Activated T-helper 2 cell treated with anti-CD3 and anti-CD28 coated beads, Interferon-gamma antibody, Interleukin-2, Interleukin-4, amounts not matched to agents 10 μg/mL and 5 μg/mL and 100 μg/mL, durations not matched to agents 14 hours and 24 hours and 36 hours (primary cell): ENCODE measurements around the gene LY86. TPM values are rescaled to one million over a fixed set of nuclear protein-coding genes. Genes with fewer than 3 reads are reported as not detected.

Experiments used
- DNase-seq: peaks from one replicate; pipeline ENCODE4 v3.0.0; 2021; ENCODE audit warnings: low spot score
- H3K27ac Mint-ChIP-seq: one replicate; pipeline ENCODE4 v1.8.0; 2021; ENCODE audit warnings: mixed read lengths
- H3K27me3 Mint-ChIP-seq: one replicate; pipeline ENCODE4 v1.8.0; 2021; ENCODE audit warnings: low read depth, mixed read lengths
- H3K36me3 Mint-ChIP-seq: one replicate; pipeline ENCODE4 v1.8.0; 2021; ENCODE audit warnings: low read depth, mixed read lengths
- H3K4me1 Mint-ChIP-seq: one replicate; pipeline ENCODE4 v1.8.0; 2021; ENCODE audit warnings: low read depth, mixed read lengths
- H3K4me3 Mint-ChIP-seq: one replicate; pipeline ENCODE4 v1.8.0; 2021; ENCODE audit warnings: low read depth, mild to moderate bottlenecking, moderate library complexity, mixed read lengths
- H3K9me3 Mint-ChIP-seq: one replicate; pipeline ENCODE4 v1.8.0; 2021; ENCODE audit warnings: mixed read lengths
- intact Hi-C: fragments of 100-400 bp; cut with micrococcal nuclease; formaldehyde crosslinking; loops from one replicate; pipeline ENCODE4 v1.15.1; 2023
- total RNA-seq: library from RNA; stranded (reverse); gene quantifications from 2 replicates; pipeline ENCODE4 v1.2.3, GENCODE V29; 2022

LY86 gene
- total RNA-seq, 1 donor from 2014 or later = 0.55 TPM

DNA sequence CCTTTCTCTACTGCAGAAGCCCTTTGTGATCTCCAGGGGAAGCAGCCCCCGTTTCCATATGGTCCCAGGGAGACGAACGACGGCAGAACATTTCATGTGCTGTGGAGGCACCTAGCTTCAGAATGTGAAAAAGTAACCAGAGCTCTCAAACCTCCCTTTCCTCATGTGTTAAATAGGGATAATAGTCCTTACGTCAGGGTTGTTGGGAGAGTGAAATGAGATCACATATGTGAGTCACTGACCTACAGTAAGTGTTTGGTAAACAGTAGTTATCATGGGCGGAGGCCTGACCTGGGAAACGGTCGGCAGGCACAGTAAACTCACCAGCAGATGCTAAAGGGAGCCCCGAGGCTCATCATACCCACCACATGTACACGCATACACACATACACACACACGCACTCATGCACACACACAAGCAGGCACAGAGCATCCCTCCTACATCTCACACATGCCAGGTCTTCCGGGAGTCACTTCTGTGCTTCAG is 89.7 kb downstream of the LY86 start:
- intact Hi-C loops = loop anchor here (5.0 kb wide), 3 partner anchors 34 to 939 kb away; no protein-coding TSS in a partner anchor
- no peaks in the 10 kb centered on the region for H3K36me3 Mint-ChIP-seq
- H3K4me1 Mint-ChIP-seq = peaks cover 22% of the 10 kb centered on the region
- H3K4me3 Mint-ChIP-seq = no peak overlapping the region
- H3K9me3 Mint-ChIP-seq = no peaks in the 10 kb centered on the region
- H3K27me3 Mint-ChIP-seq = peaks cover 1% of the 10 kb centered on the region
- no peak overlapping the region for H3K27ac Mint-ChIP-seq
- no peak for DNase-seq

DNA sequence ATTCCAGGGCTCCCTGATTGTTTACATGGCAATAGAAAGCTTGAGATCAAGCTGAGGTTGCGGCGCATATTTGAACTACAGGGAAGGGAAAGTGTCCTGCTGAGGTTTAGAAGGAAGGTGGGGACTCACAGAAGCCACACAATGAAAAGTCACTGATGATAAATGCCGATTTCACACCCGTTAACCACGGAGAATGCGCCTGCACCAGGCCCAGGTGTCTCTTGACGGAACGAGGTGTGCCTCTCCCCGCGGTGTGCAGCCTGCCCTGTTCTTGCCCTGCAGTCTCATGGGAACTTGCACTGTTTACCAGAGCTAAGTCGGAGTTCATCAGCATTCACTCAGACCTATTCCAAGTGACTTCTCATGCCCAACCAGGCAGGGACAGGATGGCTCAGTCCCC is 90.3 kb downstream of the LY86 start:
- Mint-ChIP-seq H3K4me3 (no peak overlapping the region), H3K9me3 (no peaks in the 10 kb centered on the region), H3K27ac (no peak overlapping the region), H3K36me3 (no peaks in the 10 kb centered on the region), H3K27me3 (peaks cover 1% of the 10 kb centered on the region), H3K4me1 (peaks cover 26% of the 10 kb centered on the region)
- DNase-seq = no peak
- intact Hi-C loops = loop anchor here (5.0 kb wide), 3 partner anchors 33 to 938 kb away; no protein-coding TSS in a partner anchor

DNA sequence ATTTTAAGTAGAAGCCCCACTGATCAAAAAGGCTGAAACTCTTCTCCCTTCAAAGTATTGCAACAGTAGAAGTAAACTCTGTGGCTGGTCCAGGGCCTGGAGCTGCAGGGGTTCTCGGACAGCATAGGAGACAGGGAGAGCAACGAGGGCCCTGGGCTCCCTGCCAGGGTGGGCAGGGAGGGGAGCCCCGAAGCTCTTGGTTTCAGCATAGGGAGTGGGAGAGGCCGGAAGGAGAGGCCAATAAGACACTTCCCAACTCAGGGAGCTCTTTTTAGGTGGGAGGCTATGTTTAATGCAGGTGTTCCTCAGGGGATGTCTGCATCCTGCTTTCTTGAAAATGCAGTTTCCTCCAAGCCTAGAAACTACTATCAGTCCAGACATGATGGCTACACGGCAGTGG is 91.1 kb downstream of the LY86 start:
- Mint-ChIP-seq H3K27me3 (peaks cover 1% of the 10 kb centered on the region), H3K36me3 (no peaks in the 10 kb centered on the region), H3K27ac (no peak overlapping the region), H3K9me3 (no peaks in the 10 kb centered on the region), H3K4me1 (peaks cover 33% of the 10 kb centered on the region), H3K4me3 (no peak overlapping the region)
- intact Hi-C loops = loop anchor here (5.0 kb wide), 3 partner anchors 33 to 938 kb away; no protein-coding TSS in a partner anchor
- DNase-seq = no peak

DNA sequence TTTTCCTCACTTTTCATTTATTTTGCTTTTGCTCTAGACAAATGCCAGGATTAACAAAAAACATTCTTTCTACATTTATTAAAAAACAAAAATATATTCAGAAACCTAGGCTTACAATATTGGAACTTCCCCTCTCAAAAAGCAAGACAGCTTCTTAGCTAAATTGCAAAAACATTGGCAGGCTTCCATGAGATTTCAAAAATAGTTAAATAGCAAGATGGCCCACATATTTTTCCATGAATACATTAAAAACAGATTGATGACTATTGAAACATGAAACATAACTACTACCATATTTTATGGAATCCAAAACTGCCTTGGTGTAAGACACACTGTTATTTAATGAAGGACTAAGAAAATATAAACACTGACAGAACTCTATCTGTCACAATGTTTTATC is 92.0 kb downstream of the LY86 start:
- H3K4me3 Mint-ChIP-seq = no peak overlapping the region
- no peak for DNase-seq
- intact Hi-C loops = no loop called here
- H3K4me1 Mint-ChIP-seq = peaks cover 38% of the 10 kb centered on the region
- no peak overlapping the region for H3K27ac Mint-ChIP-seq
- no peaks in the 10 kb centered on the region for H3K9me3 Mint-ChIP-seq
- no peaks in the 10 kb centered on the region for H3K36me3 Mint-ChIP-seq
- H3K27me3 Mint-ChIP-seq = peaks cover 1% of the 10 kb centered on the region

DNA sequence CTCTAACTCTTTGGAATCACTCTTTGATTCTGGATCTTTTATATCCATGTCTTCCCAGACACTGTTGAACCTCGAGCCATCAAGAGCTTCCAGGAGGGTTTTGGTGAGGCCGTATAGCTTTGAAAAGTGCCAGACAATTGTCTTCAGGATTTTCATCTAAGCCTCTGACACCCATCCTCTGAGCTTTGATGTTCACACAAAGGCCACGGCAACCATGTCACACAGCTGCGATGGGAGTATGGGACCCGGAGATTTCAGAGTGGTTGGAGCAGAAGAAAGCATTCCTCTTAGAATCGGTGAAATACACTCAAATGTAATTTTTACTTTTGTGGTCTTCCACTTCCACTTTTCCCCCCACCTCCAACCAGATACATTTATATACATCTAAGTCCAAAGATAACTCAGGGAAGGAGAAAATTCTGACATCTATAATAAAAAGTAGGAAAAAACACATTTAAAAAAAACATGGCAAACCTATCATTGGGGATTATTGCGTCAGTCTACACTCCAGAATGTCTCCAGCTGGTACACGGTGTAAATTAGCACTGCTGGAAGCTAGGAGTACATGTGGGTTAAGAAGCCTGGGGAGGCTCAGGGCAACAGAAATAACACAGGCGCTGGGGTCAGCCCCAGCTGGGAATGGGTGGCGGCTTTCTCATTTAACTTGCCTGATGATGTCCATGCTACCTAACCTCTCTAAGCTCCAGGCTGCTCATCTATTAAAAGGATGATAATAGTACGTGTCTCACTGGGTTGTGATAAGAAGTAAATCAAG is 92.7 kb downstream of the LY86 start:
- Mint-ChIP-seq H3K9me3 (no peaks in the 10 kb centered on the region), H3K4me3 (no peak overlapping the region), H3K4me1 (peaks cover 38% of the 10 kb centered on the region), H3K27ac (no peak overlapping the region), H3K36me3 (no peaks in the 10 kb centered on the region), H3K27me3 (peaks cover 1% of the 10 kb centered on the region)
- intact Hi-C loops = no loop called here
- DNase-seq = no peak

DNA sequence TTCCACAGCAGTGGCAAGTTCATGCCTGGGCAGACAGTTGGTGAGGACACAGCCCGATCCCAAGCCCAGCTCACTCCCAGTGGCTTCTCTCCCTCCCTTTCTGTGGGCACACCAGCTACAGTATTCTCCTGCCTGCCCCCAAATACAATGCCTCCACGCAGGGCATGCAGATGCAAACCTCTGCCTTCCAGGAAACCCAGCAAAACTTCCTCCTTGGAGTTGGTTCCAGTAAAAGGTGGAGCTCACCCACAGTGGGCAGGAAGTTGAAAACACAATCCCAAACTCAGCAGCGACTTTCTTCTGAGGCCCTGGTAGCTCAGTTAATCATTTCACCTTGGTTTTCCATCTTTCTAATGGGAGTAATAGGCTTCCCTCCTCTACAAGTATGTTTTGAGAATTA is 93.7 kb downstream of the LY86 start:
- no peaks in the 10 kb centered on the region for H3K9me3 Mint-ChIP-seq
- DNase-seq = no peak
- intact Hi-C loops = no loop called here
- H3K27me3 Mint-ChIP-seq = peaks cover 1% of the 10 kb centered on the region
- no peak overlapping the region for H3K27ac Mint-ChIP-seq
- H3K4me3 Mint-ChIP-seq = no peak overlapping the region
- peaks cover 35% of the 10 kb centered on the region for H3K4me1 Mint-ChIP-seq
- H3K36me3 Mint-ChIP-seq = no peaks in the 10 kb centered on the region

DNA sequence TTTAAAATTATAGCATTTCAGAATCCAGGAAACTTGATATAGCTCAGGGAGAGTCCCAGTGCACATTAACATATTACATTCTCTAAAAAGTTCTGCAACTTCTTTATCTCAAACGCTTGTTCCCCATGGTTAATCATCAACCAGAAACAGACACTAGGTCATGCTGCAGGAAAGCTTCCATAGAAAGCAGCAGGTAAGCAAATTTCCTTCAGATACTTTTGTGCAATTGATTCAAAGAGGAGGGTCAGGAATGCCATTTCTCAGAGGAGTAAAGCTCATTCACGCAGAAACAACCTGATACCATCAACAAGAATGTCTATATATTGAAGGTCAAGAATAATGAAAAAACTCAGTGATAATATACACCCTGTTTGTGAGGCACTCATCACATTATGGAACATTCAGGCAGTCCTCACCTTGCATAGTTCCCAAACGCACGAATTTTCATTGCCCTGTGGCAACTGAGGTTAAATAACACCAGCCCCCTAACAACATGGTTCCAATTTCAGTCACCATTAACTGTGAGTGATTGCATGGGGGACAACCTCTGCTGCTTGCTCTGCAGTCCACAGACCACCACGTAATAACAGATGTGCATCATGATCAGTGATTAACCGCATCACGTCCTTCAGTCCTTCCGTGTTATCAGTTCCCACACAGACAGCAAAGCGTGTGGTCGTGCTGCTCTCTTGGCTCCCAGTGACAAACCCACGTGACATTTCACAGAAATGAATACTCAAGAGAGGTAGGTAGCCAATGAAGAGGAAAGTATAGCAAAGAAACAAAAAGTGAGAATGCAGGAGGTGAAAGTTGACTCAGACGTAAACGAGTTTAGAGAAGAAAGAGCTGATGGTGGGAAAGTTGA is 95.7 kb downstream of the LY86 start:
- H3K4me1 Mint-ChIP-seq = peaks cover 38% of the 10 kb centered on the region
- intact Hi-C loops = no loop called here
- peak; percentile 37 for DNase-seq
- H3K27me3 Mint-ChIP-seq = no peaks in the 10 kb centered on the region
- H3K36me3 Mint-ChIP-seq = no peaks in the 10 kb centered on the region
- H3K4me3 Mint-ChIP-seq = no peak overlapping the region
- peak overlapping the region; percentile 31 for H3K27ac Mint-ChIP-seq
- H3K9me3 Mint-ChIP-seq = no peaks in the 10 kb centered on the region

DNA sequence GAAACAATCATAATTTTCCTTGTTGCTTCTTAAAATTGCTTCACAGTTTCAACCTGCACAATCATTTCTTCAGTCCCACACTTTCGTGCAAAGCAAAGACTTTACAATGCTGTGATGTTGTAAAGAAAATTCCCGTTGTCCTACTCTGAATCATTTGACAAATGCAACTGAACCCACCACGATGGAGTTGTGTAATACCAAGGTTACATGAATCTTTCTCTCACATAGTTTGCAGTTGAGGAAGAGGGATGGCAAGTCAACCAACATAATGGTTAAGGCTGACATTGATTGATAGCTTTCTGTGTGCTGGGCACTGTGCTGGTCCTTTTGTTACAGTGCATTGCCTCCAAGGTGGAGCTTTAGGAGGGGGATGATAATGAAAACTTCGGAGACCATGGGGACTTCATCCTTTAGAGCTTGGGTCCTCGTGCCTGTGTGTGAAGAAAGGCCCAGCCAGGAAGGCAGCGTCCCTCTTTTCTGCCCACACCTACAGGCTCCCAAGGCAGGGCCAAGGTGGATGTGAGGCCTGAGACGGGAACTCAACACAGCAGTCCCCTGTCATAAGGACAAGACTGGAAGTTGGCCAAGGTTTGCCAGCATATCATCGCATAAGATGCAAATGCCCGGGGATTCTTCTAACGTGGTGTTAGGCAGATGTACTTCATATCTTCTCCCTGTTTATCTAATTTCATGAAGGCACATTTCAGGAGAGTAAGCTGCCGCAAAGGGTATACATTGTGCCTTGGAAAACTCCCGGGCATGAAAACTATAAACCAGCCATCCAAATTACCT is 96.9 kb downstream of the LY86 start:
- no peak for DNase-seq
- Mint-ChIP-seq H3K4me3 (no peak overlapping the region), H3K36me3 (no peaks in the 10 kb centered on the region), H3K4me1 (peaks cover 40% of the 10 kb centered on the region), H3K27me3 (no peaks in the 10 kb centered on the region), H3K27ac (no peak overlapping the region), H3K9me3 (no peaks in the 10 kb centered on the region)
- intact Hi-C loops = no loop called here

DNA sequence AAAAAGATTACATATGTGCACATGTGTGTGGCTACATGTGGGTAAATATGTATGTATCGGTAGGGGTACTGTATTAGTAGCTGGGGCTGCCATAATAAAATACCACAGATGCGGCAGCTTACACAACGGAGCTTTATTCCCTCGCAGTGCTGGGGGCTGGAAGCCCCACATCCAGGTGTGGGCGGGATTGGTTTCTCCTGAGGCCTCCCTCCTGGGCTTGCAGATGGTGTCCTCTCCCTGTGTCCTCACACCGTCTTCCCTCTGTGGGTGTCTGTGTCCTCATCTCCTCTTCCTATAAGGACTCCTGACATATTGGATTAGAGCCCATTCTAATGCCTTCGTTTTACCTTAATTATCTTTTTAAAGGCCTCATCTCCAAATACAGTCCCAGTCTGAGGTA is 97.7 kb downstream of the LY86 start:
- Mint-ChIP-seq H3K4me3 (no peak overlapping the region), H3K36me3 (no peaks in the 10 kb centered on the region), H3K27ac (no peak overlapping the region), H3K9me3 (peaks cover 4% of the 10 kb centered on the region), H3K27me3 (no peaks in the 10 kb centered on the region), H3K4me1 (peaks cover 40% of the 10 kb centered on the region)
- intact Hi-C loops = no loop called here
- DNase-seq = no peak

DNA sequence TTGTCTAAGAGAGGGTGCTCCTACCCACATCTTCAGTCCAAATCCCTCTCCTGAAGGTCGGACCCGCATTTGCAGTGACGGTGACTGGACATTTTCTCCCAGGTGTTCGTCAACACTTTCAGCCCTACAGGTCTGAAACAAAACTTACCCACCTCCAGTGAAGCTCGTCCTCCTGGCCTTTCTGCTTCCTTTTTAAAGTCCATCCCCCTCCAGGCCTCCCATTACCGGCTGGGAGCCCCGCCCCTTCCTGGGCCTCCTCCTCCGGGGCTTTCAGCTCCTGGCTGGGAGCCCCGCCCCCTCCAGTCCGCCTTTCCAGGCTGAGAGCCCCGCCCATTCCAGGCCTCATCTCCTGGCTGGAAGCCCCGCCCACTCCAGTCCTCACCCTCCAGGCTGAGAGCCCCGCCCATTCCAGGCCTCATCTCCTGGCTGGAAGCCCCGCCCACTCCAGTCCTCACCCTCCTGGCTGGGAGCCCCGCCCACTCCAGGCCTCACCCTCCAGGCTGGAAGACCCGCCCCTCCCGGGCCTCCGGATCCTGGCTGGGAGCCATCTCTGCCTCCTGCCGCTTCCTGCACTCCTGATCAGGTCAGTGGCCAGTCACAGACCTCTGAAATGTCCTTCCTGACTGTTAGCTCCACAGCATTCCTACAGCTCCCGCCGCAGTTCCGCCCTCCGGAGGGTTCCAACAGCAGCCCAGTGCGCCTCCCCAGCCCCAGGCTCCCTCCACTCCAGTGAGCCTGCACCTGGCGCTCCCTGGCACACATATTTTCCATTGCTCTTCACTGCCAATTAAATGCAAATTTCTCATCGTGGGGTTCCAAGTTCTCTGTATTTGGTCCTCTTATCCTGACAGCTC is 98.5 kb downstream of the LY86 start:
- H3K4me1 Mint-ChIP-seq = peaks cover 40% of the 10 kb centered on the region
- H3K36me3 Mint-ChIP-seq = no peaks in the 10 kb centered on the region
- no peaks in the 10 kb centered on the region for H3K27me3 Mint-ChIP-seq
- intact Hi-C loops = no loop called here
- no peak overlapping the region for H3K27ac Mint-ChIP-seq
- peak; percentile 16 for DNase-seq
- no peak overlapping the region for H3K4me3 Mint-ChIP-seq
- peaks cover 4% of the 10 kb centered on the region for H3K9me3 Mint-ChIP-seq

DNA sequence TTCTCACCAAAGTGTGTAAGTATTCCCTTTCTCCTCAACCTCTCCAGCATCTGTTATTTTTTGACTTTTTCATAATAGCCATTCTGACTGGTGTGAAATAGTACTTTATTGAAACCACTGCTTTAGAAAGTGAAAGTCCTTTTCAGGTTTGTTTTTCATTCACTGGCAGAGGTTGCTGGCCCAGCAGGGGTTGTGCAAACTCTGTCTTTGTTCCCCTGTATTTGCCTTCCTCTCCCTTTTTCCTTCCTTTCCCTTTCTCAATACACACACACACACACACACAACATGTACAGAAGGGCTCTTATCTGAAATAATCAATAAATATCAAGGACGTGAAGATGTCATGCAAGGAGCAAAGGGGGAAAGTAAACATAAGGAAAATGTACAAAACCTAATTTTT is 99.8 kb downstream of the LY86 start:
- Mint-ChIP-seq H3K4me1 (peaks cover 33% of the 10 kb centered on the region), H3K27me3 (no peaks in the 10 kb centered on the region), H3K27ac (no peak overlapping the region), H3K4me3 (no peak overlapping the region), H3K36me3 (no peaks in the 10 kb centered on the region), H3K9me3 (peaks cover 4% of the 10 kb centered on the region)
- no peak for DNase-seq
- intact Hi-C loops = no loop called here

DNA sequence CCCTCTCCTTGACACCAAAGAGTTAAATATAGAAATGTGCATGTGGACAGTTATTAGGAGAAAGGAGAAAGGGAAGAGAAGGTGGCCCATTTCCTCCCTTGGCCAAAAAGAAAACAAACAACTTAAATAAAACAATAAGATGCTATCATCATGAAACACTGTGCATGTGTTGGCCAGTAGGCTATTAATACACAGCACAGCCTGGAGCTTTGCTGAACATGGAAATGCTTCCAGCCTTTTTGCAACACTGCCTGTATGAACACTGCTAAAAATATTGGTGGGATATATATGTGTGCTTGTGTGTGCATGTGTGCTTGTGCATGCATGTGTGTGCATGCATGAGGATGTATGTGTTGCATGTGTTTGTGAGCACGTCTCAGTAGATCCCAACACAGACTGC is 100.4 kb downstream of the LY86 start:
- DNase-seq = no peak
- intact Hi-C loops = no loop called here
- Mint-ChIP-seq H3K36me3 (no peaks in the 10 kb centered on the region), H3K9me3 (peaks cover 4% of the 10 kb centered on the region), H3K4me1 (peaks cover 28% of the 10 kb centered on the region), H3K4me3 (no peak overlapping the region), H3K27ac (no peak overlapping the region), H3K27me3 (no peaks in the 10 kb centered on the region)
